Neuronal stem cell (in vitro differentiated cells): ENCODE results near the gene PFDN6.

Experiments
- DNase-seq: peaks from one replicate; pipeline ENCODE4 v3.0.0-alpha.2; 2013; ENCODE audit warnings: low spot score
- H2AFZ ChIP-seq: one replicate; pipeline ENCODE4 v1.6.1; 2013; ENCODE audit warnings: mild to moderate bottlenecking, low read length, inconsistent platforms
- H2AK5ac ChIP-seq: 2 replicates; pipeline ENCODE4 v1.6.1; 2013; ENCODE audit warnings: low read depth, mild to moderate bottlenecking, inconsistent platforms, low read length, moderate library complexity, mixed read lengths
- H2BK120ac ChIP-seq: 2 replicates; pipeline ENCODE4 v1.6.1; 2013; ENCODE audit warnings: low read depth, mild to moderate bottlenecking, inconsistent platforms, low read length, moderate library complexity, mixed read lengths
- H2BK12ac ChIP-seq: one replicate; pipeline ENCODE4 v1.6.1; 2013; ENCODE audit warnings: low read length, inconsistent platforms
- H2BK15ac ChIP-seq: 2 replicates; pipeline ENCODE4 v1.6.1; 2013; ENCODE audit warnings: mild to moderate bottlenecking, low read length, inconsistent platforms, mixed read lengths
- H2BK5ac ChIP-seq: one replicate; pipeline ENCODE4 v1.6.1; 2013; ENCODE audit warnings: inconsistent platforms, mild to moderate bottlenecking, low read length, moderate library complexity
- H3K14ac ChIP-seq: one replicate; pipeline ENCODE4 v1.6.1; 2013; ENCODE audit warnings: low read length, inconsistent platforms
- H3K18ac ChIP-seq: 2 replicates; pipeline ENCODE4 v1.6.1; 2013; ENCODE audit warnings: low read length, inconsistent platforms
- H3K23ac ChIP-seq: 2 replicates; pipeline ENCODE4 v1.6.1; 2013; ENCODE audit warnings: low read depth, mild to moderate bottlenecking, mixed read lengths, low read length, inconsistent platforms; ENCODE audit not compliant: poor library complexity
- H3K27ac ChIP-seq: replicated peaks from 3 replicates; pipeline ENCODE4 v1.5.1; 2013; ENCODE audit warnings: low read length, inconsistent platforms
- H3K27me3 ChIP-seq, 3 experiments: 2 replicates each; pipeline ENCODE4 v1.6.1; 2013; ENCODE audit warnings: low read length in 3 of 3, mild to moderate bottlenecking in 2 of 3, inconsistent platforms in 1 of 3, low read depth in 1 of 3, mixed read lengths in 1 of 3, moderate library complexity in 1 of 3; ENCODE audit not compliant: control insufficient read depth in 3 of 3, insufficient read depth in 3 of 3
- H3K36me3 ChIP-seq, 2 donors: replicated peaks in 1 of 2; 2 replicates each; pipeline ENCODE4 v1.6.1; 2013; ENCODE audit warnings: low read length in 2 of 2; ENCODE audit not compliant: control insufficient read depth in 2 of 2, insufficient read depth in 2 of 2
- H3K4ac ChIP-seq: 2 replicates; pipeline ENCODE4 v1.6.1; 2013; ENCODE audit warnings: inconsistent platforms, mild to moderate bottlenecking, low read length, moderate library complexity
- H3K4me1 ChIP-seq, 2 donors: 1 replicate in 1 of 2; 2 replicates in 1 of 2; pipeline ENCODE4 v1.6.1; 2013; ENCODE audit warnings: low read length in 2 of 2, low read depth in 1 of 2; ENCODE audit not compliant: control insufficient read depth in 2 of 2, insufficient read depth in 1 of 2
- H3K4me2 ChIP-seq: one replicate; pipeline ENCODE4 v1.6.1; 2013; ENCODE audit warnings: mild to moderate bottlenecking, low read length, inconsistent platforms; ENCODE audit not compliant: insufficient read depth, poor library complexity, severe bottlenecking
- H3K4me3 ChIP-seq, 2 donors: 2 replicates each; pipeline ENCODE4 v1.5.1; 2013; ENCODE audit warnings: low read length in 2 of 2, mild to moderate bottlenecking in 2 of 2, inconsistent platforms in 1 of 2, moderate library complexity in 1 of 2
- H3K79me1 ChIP-seq: one replicate; pipeline ENCODE4 v1.6.1; 2013; ENCODE audit warnings: low read depth, mild to moderate bottlenecking, inconsistent platforms, low read length, moderate library complexity
- H3K9ac ChIP-seq: one replicate; pipeline ENCODE4 v1.6.1; 2013; ENCODE audit warnings: mild to moderate bottlenecking, low read depth, low read length, inconsistent platforms; ENCODE audit not compliant: poor library complexity
- H3K9me3 ChIP-seq, 2 donors: replicated peaks in 1 of 2; 2 replicates each; pipeline versions ENCODE3 to v1.6.1; 2013; ENCODE audit warnings: low read length in 2 of 2, mild to moderate bottlenecking in 2 of 2, inconsistent platforms in 1 of 2, low read depth in 1 of 2, mixed read lengths in 1 of 2, moderate library complexity in 1 of 2; ENCODE audit not compliant: control insufficient read depth in 2 of 2, insufficient read depth in 1 of 2
- H4K8ac ChIP-seq: one replicate; pipeline ENCODE4 v1.6.1; 2013; ENCODE audit warnings: low read depth, mild to moderate bottlenecking, inconsistent platforms, low read length, moderate library complexity
- H4K91ac ChIP-seq: one replicate; pipeline ENCODE4 v1.6.1; 2013; ENCODE audit warnings: low read length, low read depth, mild to moderate bottlenecking, inconsistent platforms; ENCODE audit not compliant: poor library complexity
- WGBS, 2 donors: extraction: QIAGEN DNeasy Blood & Tissue Kit; methylation state at CpG; one replicate each; pipeline ENCODE4 v1.1.7; 2013; ENCODE audit warnings: missing lambda C conversion rate in 2 of 2, mixed read lengths in 1 of 2; ENCODE audit not compliant: insufficient read length in 2 of 2, insufficient replicate concordance in 1 of 2; ENCODE audit errors: extremely low coverage in 2 of 2; 5-methylcytosine and 5-hydroxymethylcytosine counted together

The PFDN6 gene

DNA sequence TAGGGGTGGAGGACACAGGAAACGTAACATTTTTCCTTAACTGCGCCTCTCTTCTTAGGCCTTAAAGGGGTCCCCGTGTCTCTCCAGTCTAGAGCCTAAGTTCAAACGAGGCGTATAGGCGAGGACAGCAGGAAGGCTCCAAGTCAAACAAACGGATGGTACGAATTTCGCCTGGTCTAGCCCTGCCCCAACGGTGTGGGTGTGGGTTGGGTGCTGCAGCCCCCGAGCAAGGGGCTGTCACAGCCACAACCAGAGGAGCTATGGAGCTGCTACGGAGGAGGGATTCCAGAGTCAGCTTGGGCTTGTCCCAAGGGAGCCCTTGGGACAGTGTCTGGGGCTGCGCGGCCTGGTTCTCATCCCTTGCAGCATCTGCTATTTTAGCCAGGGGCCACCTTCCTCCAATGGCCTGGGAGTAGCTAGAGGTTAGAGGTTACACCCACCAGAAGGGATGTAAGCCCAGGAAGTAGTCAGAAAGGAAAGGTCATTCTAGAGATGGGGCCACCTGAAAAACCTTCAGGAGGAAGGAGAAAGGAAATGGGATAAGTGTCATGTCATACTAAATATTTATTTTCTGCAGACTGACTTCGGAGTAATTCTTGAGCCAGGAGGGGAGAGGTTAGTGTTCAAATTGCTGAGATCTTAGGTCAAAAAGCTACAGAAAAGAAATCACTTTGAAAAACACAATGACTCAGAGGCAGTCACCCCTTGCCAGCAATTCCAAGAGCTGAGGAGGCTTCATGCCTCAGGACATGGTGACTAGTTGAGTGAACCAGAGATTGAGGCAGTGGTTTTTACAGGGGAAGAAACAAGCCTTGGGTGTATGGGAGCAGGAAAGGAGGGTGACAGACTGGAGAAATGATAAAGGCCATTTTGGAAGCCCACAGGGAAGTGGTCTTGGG is 39.4 kb upstream of the PFDN6 start:
- Histone ChIP-seq H2AFZ (peak overlapping the region; percentile 87), H2BK12ac (no peak overlapping the region), H3K18ac (peak overlapping the region; percentile 84), H3K4ac (no peak overlapping the region), H4K8ac (no peak overlapping the region), H3K4me3 (peak overlapping the region; percentile 67 to 80), H2AK5ac (no peak overlapping the region), H3K4me1 (peaks cover 9 to 13% of the 10 kb centered on the region in 2 donors), H3K9ac (peak overlapping the region; percentile 92), H2BK5ac (peak overlapping the region; percentile 7), H4K91ac (no peak overlapping the region), H2BK120ac (no peak overlapping the region), H3K27me3 (peaks cover 0 to 3% (median 0%) of the 10 kb centered on the region in 3 experiments), H3K14ac (no peak overlapping the region), H3K23ac (peak overlapping the region; percentile 94), H3K27ac (peak overlapping the region; percentile 62), H2BK15ac (no peak overlapping the region), H3K9me3 (no peaks in the 10 kb centered on the region), H3K4me2 (peak overlapping the region; percentile 77), H3K36me3 (peaks cover 3 to 26% of the 10 kb centered on the region in 2 donors), H3K79me1 (no peaks in the 10 kb centered on the region)
- no peak for DNase-seq
- no CpG with 5 or more reads among the region's 15 CpGs for WGBS, 2 donors

DNA sequence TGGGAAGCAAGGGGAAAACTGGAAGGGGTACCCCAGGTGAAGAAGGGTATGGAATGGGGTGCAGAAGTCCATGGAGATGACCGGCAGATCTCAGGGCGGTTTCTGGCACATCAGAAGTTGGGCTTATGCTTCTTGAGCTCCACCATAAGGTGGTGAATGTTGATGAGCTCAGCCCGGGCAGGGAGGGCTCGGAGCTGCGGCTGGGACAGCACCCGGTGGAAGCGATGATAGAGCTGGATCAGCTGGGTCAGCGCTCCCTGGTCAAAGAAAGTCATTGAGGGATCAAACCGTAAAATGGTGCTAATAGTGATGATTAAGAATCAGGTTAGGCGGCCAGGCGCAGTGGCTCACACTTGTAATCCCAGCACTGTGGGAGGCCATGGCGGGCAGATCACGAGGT is 38.7 kb upstream of the PFDN6 start:
- Histone ChIP-seq H2BK120ac (no peak overlapping the region), H2BK12ac (no peak overlapping the region), H3K36me3 (peaks cover 3 to 28% of the 10 kb centered on the region in 2 donors), H2BK5ac (no peak overlapping the region), H3K27ac (no peak overlapping the region), H3K18ac (no peak overlapping the region), H3K4me2 (no peak overlapping the region), H3K4me1 (peaks cover 9 to 13% of the 10 kb centered on the region in 2 donors), H3K23ac (no peak overlapping the region), H3K4me3 (no peak overlapping the region), H2AK5ac (no peak overlapping the region), H3K9ac (no peak overlapping the region), H2BK15ac (no peak overlapping the region), H3K14ac (no peak overlapping the region), H3K27me3 (peaks cover 0 to 3% (median 0%) of the 10 kb centered on the region in 3 experiments), H3K79me1 (no peaks in the 10 kb centered on the region), H4K8ac (no peak overlapping the region), H2AFZ (no peak overlapping the region), H4K91ac (no peak overlapping the region), H3K9me3 (no peaks in the 10 kb centered on the region), H3K4ac (no peak overlapping the region)
- no peak for DNase-seq
- no CpG with 5 or more reads among the region's 13 CpGs for WGBS, 2 donors

DNA sequence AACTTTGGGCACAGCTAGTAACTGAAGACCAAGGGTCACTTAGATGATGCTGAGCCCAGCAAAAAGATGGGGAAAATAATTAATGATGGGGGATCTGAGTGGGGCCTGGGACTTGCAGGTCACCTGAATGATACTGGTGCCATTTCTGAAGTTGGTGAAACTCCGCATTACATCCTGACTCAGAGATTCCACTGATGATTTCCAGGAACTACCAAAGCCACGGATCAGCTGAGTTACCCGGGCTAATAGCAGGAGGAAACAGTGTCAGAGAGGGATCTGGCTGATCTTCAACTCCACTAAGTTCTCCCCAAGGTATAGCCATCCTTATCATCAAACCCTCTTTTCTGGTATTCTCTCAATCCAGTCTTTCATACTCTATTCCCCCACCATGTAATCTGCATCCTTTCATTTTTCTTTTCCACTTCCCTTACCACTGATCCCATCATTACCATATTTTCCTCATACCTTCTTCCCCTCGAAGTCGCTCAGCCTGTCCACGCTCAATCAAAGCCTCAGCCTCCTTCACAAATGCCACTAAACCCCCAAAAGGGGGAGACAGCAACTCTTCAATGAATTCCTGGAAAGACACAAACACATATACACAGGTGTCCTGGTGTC is 37.9 kb upstream of the PFDN6 start:
- Histone ChIP-seq H3K9ac (no peak overlapping the region), H2BK12ac (no peak overlapping the region), H3K4ac (no peak overlapping the region), H2BK15ac (no peak overlapping the region), H3K4me3 (no peak overlapping the region), H2AFZ (no peak overlapping the region), H3K14ac (no peak overlapping the region), H3K27ac (no peak overlapping the region), H3K4me1 (peaks cover 9 to 13% of the 10 kb centered on the region in 2 donors), H3K18ac (no peak overlapping the region), H4K91ac (no peak overlapping the region), H4K8ac (no peak overlapping the region), H2AK5ac (no peak overlapping the region), H3K4me2 (no peak overlapping the region), H3K36me3 (peaks cover 3 to 28% of the 10 kb centered on the region in 2 donors), H2BK120ac (no peak overlapping the region), H2BK5ac (no peak overlapping the region), H3K23ac (no peak overlapping the region), H3K79me1 (no peaks in the 10 kb centered on the region), H3K9me3 (no peaks in the 10 kb centered on the region), H3K27me3 (peaks cover 0 to 3% (median 0%) of the 10 kb centered on the region in 3 experiments)
- no CpG with 5 or more reads among the region's 6 CpGs for WGBS, 2 donors
- no peak for DNase-seq

DNA sequence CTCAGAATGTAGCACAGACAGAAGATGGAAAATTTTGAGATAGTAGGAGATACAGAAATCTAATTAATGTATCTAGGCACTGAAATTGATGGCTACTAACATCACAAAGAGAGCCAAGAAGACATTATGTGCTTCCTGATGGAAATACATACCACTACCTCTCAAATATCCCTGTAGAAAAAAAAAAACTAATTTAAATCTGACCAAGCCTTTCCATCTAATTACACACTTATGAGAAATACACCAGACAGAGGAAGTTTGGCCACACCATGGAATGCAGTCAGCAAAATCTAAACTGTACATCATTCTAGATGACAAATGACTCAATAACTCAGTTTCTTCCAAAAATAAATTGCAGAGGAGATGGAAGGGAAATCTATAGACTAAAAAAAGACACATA is 36.6 kb upstream of the PFDN6 start:
- Histone ChIP-seq H3K27me3 (peaks cover 0 to 3% (median 0%) of the 10 kb centered on the region in 3 experiments), H2BK15ac (no peak overlapping the region), H3K4me1 (peaks cover 9 to 13% of the 10 kb centered on the region in 2 donors), H3K9me3 (no peaks in the 10 kb centered on the region), H3K18ac (no peak overlapping the region), H3K23ac (no peak overlapping the region), H3K4ac (no peak overlapping the region), H3K4me2 (no peak overlapping the region), H3K4me3 (no peak overlapping the region), H3K27ac (no peak overlapping the region), H2BK5ac (no peak overlapping the region), H2BK12ac (no peak overlapping the region), H3K79me1 (no peaks in the 10 kb centered on the region), H2AK5ac (no peak overlapping the region), H3K14ac (no peak overlapping the region), H4K8ac (no peak overlapping the region), H3K9ac (no peak overlapping the region), H3K36me3 (peaks cover 4 to 38% of the 10 kb centered on the region in 2 donors), H4K91ac (no peak overlapping the region), H2BK120ac (no peak overlapping the region), H2AFZ (no peak overlapping the region)
- DNase-seq = no peak
